Neuron (in vitro differentiated cells): ENCODE results near the gene MTHFR.

Source experiments
- H2AFZ ChIP-seq: one replicate; pipeline ENCODE4 v1.6.1; 2013; ENCODE audit warnings: low read depth, mild to moderate bottlenecking, inconsistent platforms, low read length, moderate library complexity
- H3K27me3 ChIP-seq: one replicate; pipeline ENCODE4 v1.6.1; 2013; ENCODE audit warnings: low read length; ENCODE audit not compliant: insufficient read depth
- H3K36me3 ChIP-seq: one replicate; pipeline ENCODE4 v1.6.1; 2013; ENCODE audit warnings: low read length; ENCODE audit not compliant: insufficient read depth
- H3K4me1 ChIP-seq: one replicate; pipeline ENCODE4 v1.6.1; 2013; ENCODE audit warnings: low read length; ENCODE audit not compliant: insufficient read depth
- H3K4me3 ChIP-seq: 2 replicates; pipeline ENCODE4 v1.5.1; 2013; ENCODE audit warnings: mild to moderate bottlenecking, low read length, moderate library complexity
- H3K9me3 ChIP-seq: one replicate; pipeline ENCODE4 v1.6.1; 2013; ENCODE audit warnings: low read length

MTHFR gene

DNA sequence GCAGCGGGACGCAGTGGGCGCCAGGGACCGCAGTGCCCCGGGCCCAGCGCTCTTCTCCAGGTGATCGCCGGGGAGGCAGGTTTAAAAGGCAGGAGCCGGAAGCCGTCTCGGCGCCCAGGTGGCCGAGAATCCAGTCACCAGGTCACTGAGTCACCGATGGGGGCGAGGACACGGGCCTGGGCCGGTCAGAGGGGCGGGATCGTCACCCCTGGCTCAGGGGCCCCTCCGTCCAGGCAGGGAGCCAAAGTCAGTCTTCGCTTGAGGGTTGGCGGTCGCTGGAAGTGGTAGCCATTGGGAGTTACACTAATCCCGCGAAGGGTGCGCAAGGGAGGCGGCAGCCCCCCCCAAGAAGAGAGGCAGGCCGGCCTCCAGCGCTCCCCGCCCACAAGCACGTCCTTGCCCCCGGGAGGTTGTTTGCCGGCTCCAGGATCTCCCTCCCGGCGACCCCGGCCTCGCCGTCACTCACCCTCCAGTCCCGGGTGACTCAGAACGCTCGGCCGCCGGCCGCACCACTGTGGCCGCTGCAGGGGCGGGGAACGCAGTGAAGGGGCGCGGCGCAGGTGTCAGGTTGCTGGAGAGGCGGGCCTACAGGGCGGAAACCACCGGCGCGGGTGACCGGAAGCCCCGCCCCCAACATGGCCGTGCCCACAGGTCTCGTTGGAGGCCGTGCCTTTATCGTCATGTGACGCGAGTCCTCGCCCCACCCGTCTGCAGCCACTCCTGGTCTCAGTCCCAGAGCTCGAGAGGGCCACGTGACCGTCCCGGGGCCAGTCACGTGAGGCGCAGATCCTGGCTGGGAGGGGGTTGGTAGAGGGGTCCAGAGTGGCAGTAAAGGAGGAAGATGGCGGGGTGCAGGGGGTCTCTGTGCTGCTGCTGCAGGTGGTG lies at the start of gene MTHFR, which contains the start of gene CLCN6:
Gene MTHFR (minus strand): TSS at position 543 of the 885 bp plus-strand sequence. CDS start 2,848 bp downstream, outside the sequence.
Gene CLCN6 (plus strand): TSS at position 770 of the 885 bp plus-strand sequence. CDS start 72 bp downstream, at position 842.
- Histone ChIP-seq H2AFZ (peak within 1 kb of the TSS; percentile 15), H3K36me3 (peaks cover 43% of the 10 kb centered on the region), H3K4me3 (peak within 1 kb of the TSS; percentile 78), H3K27me3 (no peaks in the 10 kb centered on the region), H3K4me1 (peaks cover 49% of the 10 kb centered on the region), H3K9me3 (no peaks in the 10 kb centered on the region)

- Histone ChIP-seq H3K9me3 (no peaks in the 10 kb centered on the region), H3K4me3 (no peak overlapping the region), H3K36me3 (no peaks in the 10 kb centered on the region), H3K27me3 (peaks cover 33% of the 10 kb centered on the region), H3K4me1 (peaks cover 5% of the 10 kb centered on the region), H2AFZ (no peak overlapping the region)
Measured at GRCh38 chr1:11855430-11855829, 49.7 kb upstream of the MTHFR start.

GRCh38 chr1:11854519-11854918 lies 48.8 kb upstream of the MTHFR start:
- Histone ChIP-seq H3K36me3 (no peaks in the 10 kb centered on the region), H3K4me3 (no peak overlapping the region), H2AFZ (no peak overlapping the region), H3K9me3 (no peaks in the 10 kb centered on the region), H3K27me3 (peaks cover 26% of the 10 kb centered on the region), H3K4me1 (peaks cover 5% of the 10 kb centered on the region)

DNA sequence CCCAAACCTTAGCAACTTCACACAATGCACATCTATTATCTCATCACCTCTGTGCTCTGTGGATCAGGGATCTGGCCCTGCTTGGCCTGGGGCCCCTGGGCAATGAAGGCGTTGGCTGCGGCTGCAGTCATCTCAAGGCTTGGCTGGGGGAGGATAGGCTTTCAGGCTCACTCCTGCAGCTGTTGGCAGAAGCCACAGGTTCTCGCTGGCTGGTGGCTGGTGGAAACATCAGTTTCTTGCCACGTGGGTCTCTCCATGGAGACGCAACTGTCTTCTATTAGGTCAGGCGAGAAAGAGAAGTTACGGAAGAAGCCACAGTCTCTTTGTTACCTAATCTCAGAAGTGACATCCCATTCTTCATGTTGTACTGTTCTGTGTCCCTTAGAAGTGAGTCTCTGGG lies 45.4 kb upstream of the MTHFR start:
- no peaks in the 10 kb centered on the region for H3K27me3 ChIP-seq
- no peaks in the 10 kb centered on the region for H3K9me3 ChIP-seq
- H3K36me3 ChIP-seq: peaks cover 8% of the 10 kb centered on the region
- H3K4me3 ChIP-seq: no peak overlapping the region
- H2AFZ ChIP-seq: no peak overlapping the region
- no peaks in the 10 kb centered on the region for H3K4me1 ChIP-seq

- Histone ChIP-seq H2AFZ (no peak overlapping the region), H3K27me3 (no peaks in the 10 kb centered on the region)
Measured at GRCh38 chr1:11850156-11850555, 44.4 kb upstream of the MTHFR start.

DNA sequence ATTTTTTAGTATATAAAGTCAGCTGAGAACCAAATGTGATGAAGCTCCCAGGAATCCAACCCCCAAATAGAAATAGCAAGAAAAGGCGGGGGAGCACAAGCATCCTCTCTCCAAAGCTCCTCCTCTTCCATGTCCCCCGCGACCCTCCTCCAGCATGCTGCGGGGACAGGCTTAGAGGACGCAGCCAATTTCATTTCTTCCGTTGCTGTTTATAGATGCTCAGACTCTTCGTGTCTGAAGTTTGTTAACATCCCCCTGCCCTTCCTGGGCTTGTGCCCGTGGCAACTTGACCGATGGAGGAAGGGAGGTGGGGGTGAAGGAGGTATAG lies 42.6 kb upstream of the MTHFR start:
- H2AFZ ChIP-seq: no peak overlapping the region
- H3K4me3 ChIP-seq: no peak overlapping the region
- H3K36me3 ChIP-seq: peaks cover 30% of the 10 kb centered on the region
- no peaks in the 10 kb centered on the region for H3K27me3 ChIP-seq
- H3K4me1 ChIP-seq: no peaks in the 10 kb centered on the region
- H3K9me3 ChIP-seq: no peaks in the 10 kb centered on the region

More at GRCh38 chr1:11850156-11850555, 44.4 kb upstream of the MTHFR start:
- H3K36me3 ChIP-seq: peaks cover 15% of the 10 kb centered on the region
- no peak overlapping the region for H3K4me3 ChIP-seq
- H3K9me3 ChIP-seq: no peaks in the 10 kb centered on the region
- no peaks in the 10 kb centered on the region for H3K4me1 ChIP-seq

DNA sequence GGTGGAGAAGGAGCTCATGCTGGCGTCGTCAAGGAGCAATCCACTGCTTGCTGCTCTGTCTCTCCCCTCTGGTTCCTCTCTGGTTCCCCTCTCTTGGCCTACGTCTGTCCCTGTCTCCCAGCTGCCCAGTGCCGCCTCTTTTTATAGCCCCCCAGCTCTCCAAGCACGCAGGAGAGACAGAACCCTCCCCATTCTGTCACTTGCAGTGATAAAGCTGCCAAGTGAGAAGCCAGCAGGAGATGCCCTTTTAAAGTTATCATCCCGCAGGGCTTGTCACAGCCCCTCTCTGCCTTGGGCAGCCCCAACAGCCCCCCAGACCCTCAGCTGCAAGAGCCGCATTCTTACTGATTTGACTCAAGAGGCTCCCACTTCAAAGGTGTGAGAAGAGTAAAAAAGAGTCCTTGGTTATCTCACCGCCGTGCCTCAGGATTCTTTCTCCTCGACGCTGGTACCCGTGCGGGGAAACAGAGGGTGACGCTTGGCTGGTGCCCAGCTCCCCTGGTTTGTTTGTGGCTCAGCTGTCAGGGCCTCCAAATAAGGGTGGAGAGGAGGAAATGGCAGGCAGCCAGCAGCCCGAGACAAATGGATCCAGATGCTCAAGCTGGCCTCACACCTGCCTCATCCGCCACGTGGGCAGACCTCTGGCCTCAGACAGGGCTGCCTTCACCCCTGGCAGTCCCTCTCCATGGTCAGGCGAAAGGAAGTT lies 42.1 kb upstream of the MTHFR start, which contains the start of gene NPPA:
Gene NPPA (minus strand): TSS at position 117 of the 706 bp plus-strand sequence. CDS start 99 bp downstream, at position 18.
- Histone ChIP-seq H3K36me3 (peaks cover 32% of the 10 kb centered on the region), H2AFZ (no peak within 1 kb of the TSS), H3K4me3 (no peak within 1 kb of the TSS), H3K9me3 (no peaks in the 10 kb centered on the region), H3K4me1 (no peaks in the 10 kb centered on the region), H3K27me3 (no peaks in the 10 kb centered on the region)

- peaks cover 52% of the 10 kb centered on the region for H3K36me3 ChIP-seq
- H3K4me3 ChIP-seq: no peak overlapping the region
- H3K9me3 ChIP-seq: no peaks in the 10 kb centered on the region
- H3K27me3 ChIP-seq: no peaks in the 10 kb centered on the region
- no peaks in the 10 kb centered on the region for H3K4me1 ChIP-seq
- H2AFZ ChIP-seq: no peak overlapping the region
Measured at GRCh38 chr1:11845641-11846335, 40.0 kb upstream of the MTHFR start.

- Histone ChIP-seq H3K27me3 (no peaks in the 10 kb centered on the region), H3K36me3 (peaks cover 79% of the 10 kb centered on the region), H3K9me3 (no peaks in the 10 kb centered on the region), H2AFZ (no peak overlapping the region), H3K4me1 (no peaks in the 10 kb centered on the region), H3K4me3 (no peak overlapping the region)
Measured at GRCh38 chr1:11842154-11843041, 36.6 kb upstream of the MTHFR start.

DNA sequence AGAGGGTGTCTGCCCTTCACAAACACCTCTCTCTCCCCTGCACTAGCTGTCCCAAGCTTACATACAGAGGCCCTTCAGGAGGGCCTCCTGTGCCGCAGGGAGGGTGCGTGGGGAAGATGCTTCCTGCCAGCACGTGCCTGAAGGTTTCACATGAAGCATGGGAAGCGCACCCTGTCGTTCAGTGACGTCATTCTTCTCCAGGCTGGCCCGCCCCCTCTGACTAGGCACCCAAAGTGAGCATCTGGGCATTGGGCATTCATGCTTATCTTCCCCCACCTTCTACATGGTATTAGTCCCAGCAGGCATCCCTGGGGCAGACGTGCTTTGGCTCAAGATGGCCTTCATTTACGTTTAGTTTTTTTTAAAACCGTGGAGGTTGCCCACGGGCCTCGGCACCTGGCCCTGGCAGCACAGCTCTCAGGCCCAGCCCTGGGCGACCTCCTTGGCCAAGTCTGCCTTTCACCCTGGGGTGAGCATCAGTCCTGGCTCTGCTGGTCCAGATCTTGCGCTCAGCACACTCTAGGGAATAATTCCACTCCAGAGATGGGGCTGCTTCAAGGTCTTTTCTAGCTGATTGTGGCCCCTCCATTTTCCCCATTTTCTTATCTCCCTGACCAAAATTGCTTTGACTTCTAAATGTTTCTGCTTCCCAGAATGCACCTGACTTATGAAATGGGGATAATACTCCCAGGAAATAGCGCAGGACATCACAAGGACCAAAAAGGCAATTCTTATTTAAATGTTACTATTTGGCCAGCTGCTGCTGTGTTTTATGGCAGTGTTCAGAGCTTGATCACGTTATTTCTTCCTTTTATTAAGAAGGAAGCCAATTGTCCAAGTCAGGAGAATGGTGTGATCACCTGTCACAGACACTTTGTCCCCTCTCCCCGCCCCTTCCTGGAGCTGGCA lies 35.7 kb upstream of the MTHFR start:
- Histone ChIP-seq H2AFZ (no peak overlapping the region), H3K4me3 (no peak overlapping the region), H3K36me3 (peaks cover 84% of the 10 kb centered on the region)

DNA sequence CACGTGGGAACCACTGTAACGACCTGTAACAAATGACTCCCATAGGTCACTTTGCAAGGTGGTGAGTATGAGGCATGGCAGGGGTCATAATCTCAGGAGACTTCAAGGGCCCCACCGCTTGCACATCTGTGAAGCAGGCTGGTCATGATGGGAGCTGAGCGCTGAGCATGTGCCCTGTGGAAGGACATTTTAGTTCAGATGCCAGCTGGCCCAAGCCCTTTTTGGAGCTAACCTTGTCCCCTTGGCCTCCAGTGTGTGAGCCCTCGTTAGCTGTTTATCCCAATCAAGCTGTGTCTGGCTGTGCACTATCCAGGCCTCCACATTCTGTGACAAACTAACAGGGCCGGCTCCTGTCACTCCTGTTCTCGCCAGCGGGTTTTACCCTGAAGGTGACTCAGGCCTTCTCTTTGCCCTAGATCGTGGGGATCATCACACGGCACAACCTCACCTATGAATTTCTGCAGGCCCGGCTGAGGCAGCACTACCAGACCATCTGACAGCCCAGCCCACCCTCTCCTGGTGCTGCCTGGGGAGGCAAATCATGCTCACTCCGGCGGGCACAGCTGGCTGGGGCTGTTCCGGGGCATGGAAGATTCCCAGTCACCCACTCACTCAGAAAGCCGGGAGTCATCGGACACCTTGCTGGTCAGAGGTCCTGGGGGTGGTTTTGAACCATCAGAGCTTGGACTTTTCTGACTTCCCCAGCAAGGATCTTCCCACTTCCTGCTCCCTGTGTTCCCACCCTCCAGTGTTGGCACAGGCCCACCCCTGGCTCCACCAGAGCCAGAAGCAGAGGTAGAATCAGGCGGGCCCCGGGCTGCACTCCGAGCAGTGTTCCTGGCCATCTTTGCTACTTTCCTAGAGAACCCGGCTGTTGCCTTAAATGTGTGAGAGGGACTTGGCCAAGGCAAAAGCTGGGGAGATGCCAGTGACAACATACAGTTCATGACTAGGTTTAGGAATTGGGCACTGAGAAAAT lies 34.3 kb upstream of the MTHFR start:
- no peaks in the 10 kb centered on the region for H3K9me3 ChIP-seq
- H3K27me3 ChIP-seq: no peaks in the 10 kb centered on the region
- no peak overlapping the region for H3K4me3 ChIP-seq
- no peaks in the 10 kb centered on the region for H3K4me1 ChIP-seq
- peaks cover 90% of the 10 kb centered on the region for H3K36me3 ChIP-seq
- H2AFZ ChIP-seq: no peak overlapping the region

More for the DNA sequence above, 35.7 kb upstream of the MTHFR start:
- H3K9me3 ChIP-seq: no peaks in the 10 kb centered on the region
- no peaks in the 10 kb centered on the region for H3K4me1 ChIP-seq
- no peaks in the 10 kb centered on the region for H3K27me3 ChIP-seq
